ENCODE measurements around the gene MTG1.

DNA sequence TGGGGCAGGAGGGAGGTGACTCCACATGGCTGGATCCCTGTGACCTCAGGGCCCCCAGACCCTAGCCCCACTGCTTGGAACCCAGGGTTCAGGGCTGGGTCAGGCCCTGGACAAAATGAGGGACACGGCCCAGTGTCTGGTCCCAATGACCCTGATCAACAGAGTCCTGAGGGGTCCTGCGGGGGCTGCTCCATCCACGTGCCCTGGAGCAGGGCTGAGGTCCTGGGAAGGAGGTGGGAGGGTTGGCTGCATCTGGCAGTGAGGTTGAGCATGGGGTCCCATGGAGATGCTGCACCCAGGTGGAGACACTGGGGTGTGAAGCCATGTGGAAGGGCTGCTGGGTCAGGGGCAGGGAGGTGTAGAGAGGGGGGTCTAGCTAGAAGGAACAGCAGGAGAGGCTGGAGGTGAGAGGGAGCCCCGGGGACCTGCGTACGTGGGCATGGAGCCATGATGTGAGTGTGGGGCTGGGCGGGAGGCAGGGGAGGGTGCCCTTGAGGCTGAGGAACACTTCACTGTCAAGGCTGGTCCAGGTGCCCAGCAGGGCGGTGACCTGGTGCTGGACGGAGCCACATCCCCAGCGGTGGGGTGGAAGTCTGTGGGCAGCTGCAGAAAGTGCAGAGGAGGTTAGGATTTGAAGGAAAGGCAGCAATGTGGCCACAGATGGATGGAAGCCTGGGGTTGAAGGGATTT, 60.4 kb downstream of the MTG1 start:
- TF ChIP-seq CTCF (optimal IDR thresholded peaks at IDR 0.05 in 1 of 3, IDR thresholded peaks at IDR 0.05 in 1 of 3, conservative IDR thresholded peaks at IDR 0.05 in 1 of 3; ENCODE audit: extremely low read depth in 1 of 3, insufficient read depth in 2 of 3, low read length in 3 of 3): no peak
- TF ChIP-seq EZH2 (IDR thresholded peaks at IDR 0.05; ENCODE audit: low read length): no peak

All from keratinocyte (primary cell).